ENCODE data around the gene BBOX1. TPM values are rescaled to one million over a fixed set of nuclear protein-coding genes. Genes with fewer than 3 reads are reported as not detected.

Gene BBOX1
- total RNA-seq, 1 donor from 2014 or later: not detected

DNA sequence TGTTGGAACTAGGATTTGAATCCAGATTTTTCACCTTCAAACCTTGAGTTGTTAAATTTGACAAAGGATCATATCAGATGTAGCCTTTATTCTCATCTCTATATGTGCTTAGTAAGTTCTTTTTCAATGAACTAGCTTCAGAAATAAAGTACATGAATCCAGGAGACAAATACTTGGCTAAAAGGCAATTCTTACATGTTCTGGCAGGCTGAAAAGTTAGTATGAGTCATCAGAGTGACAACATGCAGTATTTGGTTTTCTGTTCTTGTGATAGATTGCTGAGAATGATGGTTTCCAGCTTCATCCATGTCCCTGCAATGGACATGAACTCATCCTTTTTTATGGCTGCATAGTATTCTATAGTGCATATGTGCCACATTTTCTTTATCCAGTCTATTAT is 40.4 kb downstream of the BBOX1 start:
- Histone ChIP-seq H3K4me3 (ENCODE audit: low read depth, low read length) (no peak overlapping the region), H3K27me3 (ENCODE audit: control insufficient read depth, insufficient read depth, low read length) (no peaks in the 10 kb centered on the region), H3K36me3 (ENCODE audit: control insufficient read depth, insufficient read depth, low read length) (no peaks in the 10 kb centered on the region)
- DNase-seq (ENCODE audit: low read depth): no peak
- no peak for TF ChIP-seq CTCF (IDR thresholded peaks at IDR 0.05; ENCODE audit: insufficient read depth, low read length, poor library complexity, severe bottlenecking)

DNA sequence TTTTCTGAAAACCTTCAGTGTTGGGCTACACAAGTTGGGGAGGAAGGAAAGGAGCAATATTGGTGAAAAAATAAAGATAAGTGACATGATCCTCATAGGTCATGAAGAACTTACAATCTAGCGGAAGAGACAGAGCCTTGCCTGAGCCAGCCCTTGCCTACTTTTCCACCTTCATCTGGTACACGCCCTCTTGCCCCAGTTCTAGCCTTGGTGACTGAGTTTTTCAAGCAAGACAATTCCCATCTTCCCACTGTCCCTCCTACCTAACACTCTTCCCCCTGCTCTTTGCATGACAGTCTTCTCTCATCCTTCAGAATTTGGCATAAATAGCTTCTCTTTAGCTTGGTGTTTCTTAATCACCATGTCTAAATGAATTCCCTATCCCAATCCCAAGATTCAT is 42.6 kb downstream of the BBOX1 start:
- no peaks in the 10 kb centered on the region for H3K36me3 ChIP-seq (ENCODE audit: control insufficient read depth, insufficient read depth, low read length)
- H3K27me3 ChIP-seq (ENCODE audit: control insufficient read depth, insufficient read depth, low read length): no peaks in the 10 kb centered on the region
- no peak overlapping the region for H3K4me3 ChIP-seq (ENCODE audit: low read depth, low read length)
- DNase-seq (ENCODE audit: low read depth): no peak
- no peak for TF ChIP-seq CTCF (IDR thresholded peaks at IDR 0.05; ENCODE audit: insufficient read depth, low read length, poor library complexity, severe bottlenecking)

DNA sequence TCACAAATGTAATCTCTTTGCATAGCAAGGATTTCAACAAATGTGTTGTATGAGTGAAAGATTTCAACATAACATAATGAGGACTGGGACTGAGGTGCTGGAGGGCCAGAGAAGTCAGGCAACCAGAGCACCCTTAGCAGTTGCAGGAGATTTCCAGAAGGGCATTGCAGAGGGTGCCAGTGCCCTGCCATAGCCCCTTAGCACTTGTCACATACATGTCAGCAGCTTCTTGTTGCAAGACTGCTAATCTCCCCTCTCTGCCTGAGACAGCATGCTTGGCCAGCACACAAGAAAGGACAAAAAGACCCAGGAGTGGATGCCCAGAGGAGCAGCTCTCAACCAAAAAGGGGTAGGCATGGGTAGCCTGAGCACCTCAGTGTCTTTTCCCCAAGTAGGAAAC is 43.2 kb downstream of the BBOX1 start:
- no peak for DNase-seq (ENCODE audit: low read depth)
- no peak for TF ChIP-seq CTCF (IDR thresholded peaks at IDR 0.05; ENCODE audit: insufficient read depth, low read length, poor library complexity, severe bottlenecking)
- Histone ChIP-seq H3K4me3 (ENCODE audit: low read depth, low read length) (no peak overlapping the region), H3K36me3 (ENCODE audit: control insufficient read depth, insufficient read depth, low read length) (no peaks in the 10 kb centered on the region), H3K27me3 (ENCODE audit: control insufficient read depth, insufficient read depth, low read length) (no peaks in the 10 kb centered on the region)

GRCh38 chr11:27084518-27084917 is 43.9 kb downstream of the BBOX1 start:
- H3K36me3 ChIP-seq (ENCODE audit: control insufficient read depth, insufficient read depth, low read length): no peaks in the 10 kb centered on the region
- DNase-seq (ENCODE audit: low read depth): peak; percentile 57
- no peak for TF ChIP-seq CTCF (IDR thresholded peaks at IDR 0.05; ENCODE audit: insufficient read depth, low read length, poor library complexity, severe bottlenecking)
- H3K4me3 ChIP-seq (ENCODE audit: low read depth, low read length): no peak overlapping the region
- no peaks in the 10 kb centered on the region for H3K27me3 ChIP-seq (ENCODE audit: control insufficient read depth, insufficient read depth, low read length)

- H3K4me3 ChIP-seq (ENCODE audit: low read depth, low read length): no peak overlapping the region
- DNase-seq (ENCODE audit: low read depth): no peak
- no peak for TF ChIP-seq CTCF (IDR thresholded peaks at IDR 0.05; ENCODE audit: insufficient read depth, low read length, poor library complexity, severe bottlenecking)
- no peaks in the 10 kb centered on the region for H3K36me3 ChIP-seq (ENCODE audit: control insufficient read depth, insufficient read depth, low read length)
- H3K27me3 ChIP-seq (ENCODE audit: control insufficient read depth, insufficient read depth, low read length): no peaks in the 10 kb centered on the region
Measured at GRCh38 chr11:27085111-27085510, 44.5 kb downstream of the BBOX1 start.

GRCh38 chr11:27085605-27086004 is 45.0 kb downstream of the BBOX1 start:
- DNase-seq (ENCODE audit: low read depth): no peak
- no peaks in the 10 kb centered on the region for H3K36me3 ChIP-seq (ENCODE audit: control insufficient read depth, insufficient read depth, low read length)

More at GRCh38 chr11:27085605-27086004, 45.0 kb downstream of the BBOX1 start:
- Histone ChIP-seq H3K27me3 (ENCODE audit: control insufficient read depth, insufficient read depth, low read length) (no peaks in the 10 kb centered on the region), H3K4me3 (ENCODE audit: low read depth, low read length) (no peak overlapping the region)
- no peak for TF ChIP-seq CTCF (IDR thresholded peaks at IDR 0.05; ENCODE audit: insufficient read depth, low read length, poor library complexity, severe bottlenecking)
